ENCODE data around the gene C2CD5. TPM values are rescaled to one million over a fixed set of nuclear protein-coding genes. Genes with fewer than 3 reads are reported as not detected.
A peak's percentile ranks its signal among the peaks of the same experiment; 100 is the strongest.

C2CD5 gene
- total RNA-seq, 1 experiment from 2014 or later: 12.6 TPM

GRCh38 chr12:22477894-22478287 lies 66.5 kb downstream of the C2CD5 start:
- Histone ChIP-seq H3K27me3 (replicated peaks) (no peaks in the 10 kb centered on the region), H3K9me3 (replicated peaks) (no peaks in the 10 kb centered on the region), H3K27ac (no peak overlapping the region), H3K36me3 (peaks cover 26% of the 10 kb centered on the region), H3K4me3 (no peak overlapping the region), H3K4me1 (replicated peaks) (no peaks in the 10 kb centered on the region)
- DNase-seq (ENCODE audit: low read depth in 1 of 2, low spot score in 2 of 2): no peak

GRCh38 chr12:22477166-22477893 lies 67.0 kb downstream of the C2CD5 start:
- peaks cover 21% of the 10 kb centered on the region for H3K36me3 ChIP-seq
- H3K9me3 ChIP-seq (replicated peaks): no peaks in the 10 kb centered on the region
- no peak overlapping the region for H3K27ac ChIP-seq
- no peak overlapping the region for H3K4me3 ChIP-seq
- H3K27me3 ChIP-seq (replicated peaks): no peaks in the 10 kb centered on the region
- H3K4me1 ChIP-seq (replicated peaks): no peaks in the 10 kb centered on the region
- DNase-seq (ENCODE audit: low read depth in 1 of 2, low spot score in 2 of 2): no peak

GRCh38 chr12:22476133-22476532 lies 68.2 kb downstream of the C2CD5 start:
- DNase-seq (ENCODE audit: low read depth in 1 of 2, low spot score in 2 of 2): no peak
- H3K36me3 ChIP-seq: peaks cover 15% of the 10 kb centered on the region
- H3K27me3 ChIP-seq (replicated peaks): no peaks in the 10 kb centered on the region
- no peaks in the 10 kb centered on the region for H3K4me1 ChIP-seq (replicated peaks)
- no peak overlapping the region for H3K4me3 ChIP-seq
- no peaks in the 10 kb centered on the region for H3K9me3 ChIP-seq (replicated peaks)
- H3K27ac ChIP-seq: no peak overlapping the region

GRCh38 chr12:22474970-22475720 lies 69.2 kb downstream of the C2CD5 start:
- Histone ChIP-seq H3K4me1 (replicated peaks) (no peaks in the 10 kb centered on the region), H3K27me3 (replicated peaks) (no peaks in the 10 kb centered on the region), H3K36me3 (peaks cover 18% of the 10 kb centered on the region), H3K27ac (no peak overlapping the region), H3K9me3 (replicated peaks) (no peaks in the 10 kb centered on the region), H3K4me3 (no peak overlapping the region)
- DNase-seq (ENCODE audit: low read depth in 1 of 2, low spot score in 2 of 2): no peak

- Histone ChIP-seq H3K27me3 (replicated peaks) (no peaks in the 10 kb centered on the region), H3K4me1 (replicated peaks) (no peaks in the 10 kb centered on the region), H3K4me3 (no peak overlapping the region), H3K27ac (no peak overlapping the region), H3K36me3 (peaks cover 23% of the 10 kb centered on the region), H3K9me3 (replicated peaks) (no peaks in the 10 kb centered on the region)
- DNase-seq (ENCODE audit: low read depth in 1 of 2, low spot score in 2 of 2): no peak
Observed at GRCh38 chr12:22473212-22473611, 71.1 kb downstream of the C2CD5 start.

- H3K36me3 ChIP-seq: peaks cover 16% of the 10 kb centered on the region; the same call in 1 of the 2 replicates
- no peaks in the 10 kb centered on the region for H3K9me3 ChIP-seq (replicated peaks)
- H3K27ac ChIP-seq: no peak overlapping the region
- no peak for DNase-seq (ENCODE audit: low read depth in 1 of 2, low spot score in 2 of 2)
- H3K4me3 ChIP-seq: no peak overlapping the region
- no peaks in the 10 kb centered on the region for H3K27me3 ChIP-seq (replicated peaks)
- no peaks in the 10 kb centered on the region for H3K4me1 ChIP-seq (replicated peaks)
Observed at GRCh38 chr12:22467190-22467589, 77.2 kb downstream of the C2CD5 start.

- Histone ChIP-seq H3K4me3 (no peak overlapping the region), H3K27me3 (replicated peaks) (no peaks in the 10 kb centered on the region), H3K27ac (no peak overlapping the region), H3K36me3 (peaks cover 1% of the 10 kb centered on the region; the same call in 1 of the 2 replicates), H3K4me1 (replicated peaks) (no peaks in the 10 kb centered on the region), H3K9me3 (replicated peaks) (no peaks in the 10 kb centered on the region)
- no peak for DNase-seq (ENCODE audit: low read depth in 1 of 2, low spot score in 2 of 2)
Observed at GRCh38 chr12:22463306-22463705, 81.0 kb downstream of the C2CD5 start.

GRCh38 chr12:22461786-22462185 lies 82.6 kb downstream of the C2CD5 start:
- no peaks in the 10 kb centered on the region for H3K4me1 ChIP-seq (replicated peaks)
- H3K9me3 ChIP-seq (replicated peaks): no peaks in the 10 kb centered on the region
- no peaks in the 10 kb centered on the region for H3K27me3 ChIP-seq (replicated peaks)
- H3K36me3 ChIP-seq: no peaks in the 10 kb centered on the region; the same call in 1 of the 2 replicates
- H3K4me3 ChIP-seq: no peak overlapping the region
- DNase-seq (ENCODE audit: low read depth in 1 of 2, low spot score in 2 of 2): no peak
- H3K27ac ChIP-seq: no peak overlapping the region

GRCh38 chr12:22459838-22460490 lies 84.4 kb downstream of the C2CD5 start:
- Histone ChIP-seq H3K9me3 (replicated peaks) (no peaks in the 10 kb centered on the region), H3K27me3 (replicated peaks) (no peaks in the 10 kb centered on the region), H3K4me1 (replicated peaks) (no peaks in the 10 kb centered on the region), H3K36me3 (no peaks in the 10 kb centered on the region; the same call in 1 of the 2 replicates), H3K27ac (no peak overlapping the region), H3K4me3 (no peak overlapping the region)
- DNase-seq (ENCODE audit: low read depth in 1 of 2, low spot score in 2 of 2): peak in 1 of 2 experiments; percentile 24

GRCh38 chr12:22458298-22458937 lies 85.9 kb downstream of the C2CD5 start:
- peaks cover 2% of the 10 kb centered on the region; the same call in 1 of the 2 replicates for H3K36me3 ChIP-seq
- H3K4me1 ChIP-seq (replicated peaks): no peaks in the 10 kb centered on the region
- H3K9me3 ChIP-seq (replicated peaks): no peaks in the 10 kb centered on the region
- DNase-seq (ENCODE audit: low read depth in 1 of 2, low spot score in 2 of 2): no peak
- no peak overlapping the region for H3K27ac ChIP-seq
- H3K27me3 ChIP-seq (replicated peaks): no peaks in the 10 kb centered on the region
- H3K4me3 ChIP-seq: no peak overlapping the region

- Histone ChIP-seq H3K27me3 (replicated peaks) (no peaks in the 10 kb centered on the region), H3K4me1 (replicated peaks) (no peaks in the 10 kb centered on the region), H3K9me3 (replicated peaks) (no peaks in the 10 kb centered on the region), H3K27ac (no peak overlapping the region), H3K36me3 (peaks cover 3% of the 10 kb centered on the region; the same call in 1 of the 2 replicates), H3K4me3 (no peak overlapping the region)
- DNase-seq (ENCODE audit: low read depth in 1 of 2, low spot score in 2 of 2): no peak
Observed at GRCh38 chr12:22457085-22457484, 87.3 kb downstream of the C2CD5 start.

- Histone ChIP-seq H3K27ac (no peak overlapping the region), H3K27me3 (replicated peaks) (no peaks in the 10 kb centered on the region), H3K4me3 (no peak overlapping the region), H3K9me3 (replicated peaks) (no peaks in the 10 kb centered on the region), H3K36me3 (peaks cover 3% of the 10 kb centered on the region; the same call in 1 of the 2 replicates), H3K4me1 (replicated peaks) (no peaks in the 10 kb centered on the region)
- no peak for DNase-seq (ENCODE audit: low read depth in 1 of 2, low spot score in 2 of 2)
Observed at GRCh38 chr12:22453511-22453910, 90.8 kb downstream of the C2CD5 start.

GRCh38 chr12:22447223-22447622 lies 97.1 kb downstream of the C2CD5 start:
- no peak for DNase-seq (ENCODE audit: low read depth in 1 of 2, low spot score in 2 of 2)
- Histone ChIP-seq H3K9me3 (replicated peaks) (no peaks in the 10 kb centered on the region), H3K4me1 (replicated peaks) (no peaks in the 10 kb centered on the region), H3K27ac (no peak overlapping the region), H3K27me3 (replicated peaks) (0 out of 2 replicates have a peak, but pooled peaks cover 3% of the 10 kb centered on the region), H3K4me3 (no peak overlapping the region), H3K36me3 (no peaks in the 10 kb centered on the region)

All from SJSA1 (cell line).